H9 (cell line): ENCODE results near the gene EZH1. TPM values are rescaled to one million over a fixed set of nuclear protein-coding genes. Genes with fewer than 3 reads are reported as not detected.

Source experiments
- DNase-seq: peaks from one replicate; pipeline ENCODE4 v3.0.0-alpha.2; 2017
- H2AFZ ChIP-seq: one replicate; pipeline ENCODE4 v1.6.1; 2013; ENCODE audit warnings: mild to moderate bottlenecking, low read length, control low read depth, moderate library complexity
- H2AK5ac ChIP-seq: 2 replicates; pipeline ENCODE4 v1.6.1; 2013; ENCODE audit warnings: low read length, control low read depth, mixed read lengths; ENCODE audit not compliant: insufficient read length
- H2BK120ac ChIP-seq: one replicate; pipeline ENCODE4 v1.6.1; 2013; ENCODE audit warnings: low read depth, mild to moderate bottlenecking, low read length, control low read depth, inconsistent platforms; ENCODE audit not compliant: poor library complexity, severe bottlenecking
- H2BK12ac ChIP-seq: 2 replicates; pipeline ENCODE4 v1.6.1; 2013; ENCODE audit warnings: low read length, control low read depth, mixed read lengths, low read depth; ENCODE audit not compliant: insufficient read length
- H2BK15ac ChIP-seq: 2 replicates; pipeline ENCODE4 v1.6.1; 2013; ENCODE audit warnings: low read depth, low read length, control low read depth
- H2BK20ac ChIP-seq: one replicate; pipeline ENCODE4 v1.6.1; 2013; ENCODE audit warnings: low read depth, mild to moderate bottlenecking, low read length, control low read depth, inconsistent platforms; ENCODE audit not compliant: poor library complexity, severe bottlenecking
- H2BK5ac ChIP-seq: 2 replicates; pipeline ENCODE4 v1.6.1; 2013; ENCODE audit warnings: low read length, control low read depth, mixed read lengths; ENCODE audit not compliant: insufficient read length
- H3K14ac ChIP-seq: 2 replicates; pipeline ENCODE4 v1.6.1; 2013; ENCODE audit warnings: low read length, control low read depth; ENCODE audit not compliant: insufficient read depth
- H3K18ac ChIP-seq: 2 replicates; pipeline ENCODE4 v1.6.1; 2013; ENCODE audit warnings: low read depth, mild to moderate bottlenecking, mixed read lengths, low read length, control low read depth; ENCODE audit not compliant: insufficient read length
- H3K23ac ChIP-seq: 2 replicates; pipeline ENCODE4 v1.6.1; 2013; ENCODE audit warnings: low read length, control low read depth, mixed read lengths, low read depth; ENCODE audit not compliant: insufficient read length
- H3K23me2 ChIP-seq: 2 replicates; pipeline ENCODE4 v1.6.1; 2013; ENCODE audit warnings: low read depth, mild to moderate bottlenecking, mixed read lengths, low read length, control low read depth; ENCODE audit not compliant: insufficient read length, poor library complexity, severe bottlenecking
- H3K27ac ChIP-seq: 2 replicates; pipeline ENCODE4 v1.5.1; 2013; ENCODE audit warnings: low read length, control low read depth, mixed read lengths, low read depth; ENCODE audit not compliant: insufficient read length
- H3K27me3 ChIP-seq: 2 replicates; pipeline ENCODE4 v1.6.1; 2013; ENCODE audit warnings: low read length, control low read depth, inconsistent platforms; ENCODE audit not compliant: insufficient read depth
- H3K4ac ChIP-seq: 2 replicates; pipeline ENCODE4 v1.6.1; 2013; ENCODE audit warnings: low read depth, mild to moderate bottlenecking, control low read depth, inconsistent platforms, low read length, moderate library complexity
- H3K4me1 ChIP-seq: 2 replicates; pipeline ENCODE4 v1.6.1; 2013; ENCODE audit warnings: low read length, control low read depth, inconsistent platforms; ENCODE audit not compliant: insufficient read depth
- H3K4me2 ChIP-seq: 2 replicates; pipeline ENCODE4 v1.6.1; 2013; ENCODE audit warnings: low read length, control low read depth, mixed read lengths; ENCODE audit not compliant: insufficient read length, insufficient read depth
- H3K56ac ChIP-seq: 2 replicates; pipeline ENCODE4 v1.6.1; 2013; ENCODE audit warnings: low read depth, mild to moderate bottlenecking, mixed read lengths, low read length, control low read depth; ENCODE audit not compliant: insufficient read length
- H3K79me1 ChIP-seq: 2 replicates; pipeline ENCODE4 v1.6.1; 2013; ENCODE audit warnings: low read depth, mild to moderate bottlenecking, moderate library complexity, low read length, control low read depth, inconsistent platforms; ENCODE audit not compliant: insufficient read depth, poor library complexity, severe bottlenecking
- H3K79me2 ChIP-seq: 2 replicates; pipeline ENCODE4 v1.6.1; 2013; ENCODE audit warnings: low read length, control low read depth, inconsistent platforms; ENCODE audit not compliant: insufficient read depth
- H3K9ac ChIP-seq: 2 replicates; pipeline ENCODE4 v1.6.1; 2013; ENCODE audit warnings: low read length, control low read depth, mixed read lengths; ENCODE audit not compliant: insufficient read length; ENCODE audit errors: extremely low read depth
- H3K9me3 ChIP-seq: one replicate; pipeline ENCODE4 v1.6.1; 2013; ENCODE audit warnings: low read depth, low read length, inconsistent platforms; ENCODE audit not compliant: control insufficient read depth
- H3T11ph ChIP-seq: one replicate; pipeline ENCODE4 v1.6.1; 2013; ENCODE audit warnings: mild to moderate bottlenecking, low read length, control low read depth, inconsistent platforms
- H4K20me1 ChIP-seq: one replicate; pipeline ENCODE4 v1.6.1; 2013; ENCODE audit not compliant: control insufficient read depth, insufficient read length, insufficient read depth
- H4K5ac ChIP-seq: 2 replicates; pipeline ENCODE4 v1.6.1; 2013; ENCODE audit warnings: low read depth, mild to moderate bottlenecking, mixed read lengths, low read length, control low read depth; ENCODE audit not compliant: insufficient read length
- H4K8ac ChIP-seq: replicated peaks from 2 replicates; pipeline ENCODE4 v1.6.1; 2013; ENCODE audit warnings: low read length, control low read depth, mixed read lengths, low read depth; ENCODE audit not compliant: insufficient read length
- H4K91ac ChIP-seq: 2 replicates; pipeline ENCODE4 v1.6.1; 2013; ENCODE audit warnings: low read depth, mild to moderate bottlenecking, moderate library complexity, mixed read lengths, low read length, control low read depth; ENCODE audit not compliant: insufficient read length
- H3K27ac Mint-ChIP-seq, 3 experiments: 2 replicates in 2 of 3; 3 replicates in 1 of 3; pipeline ENCODE4 v1.8.0; 2020 to 2021; ENCODE audit warnings: mixed read lengths in 3 of 3, mild to moderate bottlenecking in 1 of 3, moderate library complexity in 1 of 3
- H3K27me3 Mint-ChIP-seq: 2 replicates; pipeline ENCODE4 v1.8.0; 2021; ENCODE audit warnings: low read depth, mild to moderate bottlenecking, moderate library complexity, mixed read lengths
- H3K36me3 Mint-ChIP-seq, 3 experiments: 2 replicates in 2 of 3; 3 replicates in 1 of 3; pipeline ENCODE4 v1.8.0; 2020 to 2021; ENCODE audit warnings: low read depth in 3 of 3, mixed read lengths in 3 of 3; ENCODE audit not compliant: insufficient read depth in 1 of 3
- H3K4me1 Mint-ChIP-seq, 2 experiments: 2 replicates each; pipeline ENCODE4 v1.8.0; 2020; ENCODE audit warnings: mixed read lengths in 2 of 2
- H3K4me3 Mint-ChIP-seq, 2 experiments: 2 replicates in 1 of 2; 3 replicates in 1 of 2; pipeline ENCODE4 v1.8.0; 2020 to 2021; ENCODE audit warnings: mild to moderate bottlenecking in 2 of 2, mixed read lengths in 2 of 2, moderate library complexity in 1 of 2
- H3K9me3 Mint-ChIP-seq, 2 experiments: 2 replicates in 1 of 2; 3 replicates in 1 of 2; pipeline ENCODE4 v1.8.0; 2020; ENCODE audit warnings: mild to moderate bottlenecking in 2 of 2, mixed read lengths in 2 of 2, moderate library complexity in 1 of 2
- CTCF ChIP-seq: fragments of 200-600 bp; sonication (generic); conservative IDR thresholded peaks from 3 replicates; pipeline ENCODE4 v1.8.0; 2021; ENCODE audit warnings: antibody characterized with exemption, mild to moderate bottlenecking
- WGBS: extraction: QIAGEN DNeasy Blood & Tissue Kit; methylation state at CpG from one replicate; pipeline ENCODE4 v1.1.7; 2013; ENCODE audit warnings: missing lambda C conversion rate, low lambda C conversion rate, mixed read lengths; ENCODE audit not compliant: insufficient read length; ENCODE audit errors: extremely low coverage; 5-methylcytosine and 5-hydroxymethylcytosine counted together
- total RNA-seq: library from RNA; stranded (reverse); gene quantifications from 2 replicates; pipeline ENCODE4 v1.2.1, GENCODE V29; 2021

Gene EZH1
- total RNA-seq, 1 experiment from 2014 or later, result 17.9 TPM

GRCh38 chr17:42657824-42658588 is 86.8 kb downstream of the EZH1 start:
- Histone ChIP-seq H4K91ac (no peak overlapping the region), H3K4me1 (no peaks in the 10 kb centered on the region; the same call in 1 of the 2 replicates), H2BK120ac (no peak overlapping the region), H3K9me3 (no peaks in the 10 kb centered on the region), H3K79me2 (no peaks in the 10 kb centered on the region), H3K27ac (no peak overlapping the region), H3K4me2 (no peak overlapping the region), H2BK20ac (no peak overlapping the region), H2BK15ac (no peak overlapping the region), H2AFZ (no peak overlapping the region), H3K27me3 (no peaks in the 10 kb centered on the region), H3K79me1 (no peaks in the 10 kb centered on the region), H2BK12ac (no peak overlapping the region), H3K18ac (no peak overlapping the region), H3K23me2 (peaks cover 9% of the 10 kb centered on the region), H2BK5ac (no peak overlapping the region), H3K14ac (no peak overlapping the region), H4K5ac (no peak overlapping the region), H3K23ac (no peak overlapping the region), H4K8ac (no peak overlapping the region), H4K20me1 (no peaks in the 10 kb centered on the region), H2AK5ac (no peak overlapping the region), H3T11ph (no peak overlapping the region), H3K9ac (no peak overlapping the region), H3K56ac (no peak overlapping the region), H3K4ac (no peak overlapping the region)
- no peak for DNase-seq
- no peak for TF ChIP-seq CTCF
- Mint-ChIP-seq H3K27me3 (peaks cover 6% of the 10 kb centered on the region), H3K27ac (no peak overlapping the region), H3K4me3 (peak overlapping the region; percentile 1 to 91; a peak in 4 of 5 replicates), H3K36me3 (peaks cover 2 to 18% (median 17%) of the 10 kb centered on the region in 3 experiments; a peak in 6 of 7 replicates), H3K4me1 (peaks cover 17 to 26% of the 10 kb centered on the region in 2 experiments), H3K9me3 (peaks cover 0 to 6% of the 10 kb centered on the region in 2 experiments; a peak in 2 of 5 replicates)
- WGBS, result no CpG with 5 or more reads among the region's 9 CpGs
